ELR (cell line): ENCODE results near the gene GEN1.
"Not testable (repeated sequence)": the region's sequence is repeated elsewhere in the genome, so short reads cannot be mapped to it uniquely, and the experiment has no call there.

Source experiments
- DNase-seq: peaks from one replicate; pipeline ENCODE4 v3.0.0-alpha.2; 2015; ENCODE audit warnings: low read depth

GEN1 gene

GRCh38 chr2:17823646-17824045 lies 69.7 kb downstream of the GEN1 start:
- DNase-seq: not testable (repeated sequence)

- no peak for DNase-seq
Observed at GRCh38 chr2:17827316-17827715, 73.4 kb downstream of the GEN1 start.

- no peak for DNase-seq
Observed at GRCh38 chr2:17827785-17828184, 73.8 kb downstream of the GEN1 start.

GRCh38 chr2:17830053-17831034 lies 76.4 kb downstream of the GEN1 start:
- peak; percentile 60 for DNase-seq

GRCh38 chr2:17835516-17835915 lies 81.6 kb downstream of the GEN1 start:
- DNase-seq: no peak
